ENCODE data around the gene CCDC92.

DNA sequence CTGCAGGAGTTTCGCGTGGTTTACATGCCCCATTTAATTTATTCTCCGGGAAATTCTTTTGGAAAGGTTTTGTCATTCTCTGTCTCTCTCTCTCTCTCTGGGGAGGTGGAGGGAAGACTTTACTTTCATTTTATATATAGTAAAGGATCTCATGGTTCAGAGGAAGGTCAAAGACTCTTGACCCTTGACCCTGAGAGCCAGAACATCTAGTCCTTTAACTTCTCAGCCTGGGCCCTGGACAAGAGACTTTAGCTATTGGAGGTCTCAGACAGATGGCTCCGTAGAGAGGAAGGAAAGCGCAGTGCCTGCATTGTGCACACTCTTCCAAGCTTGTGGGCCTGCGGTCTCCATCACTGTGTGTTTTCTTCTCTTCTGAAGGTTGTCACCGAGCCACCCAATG is 43.7 kb downstream of the CCDC92 start:
- TF ChIP-seq EZH2 (IDR thresholded peaks at IDR 0.05) (no peak), POLR2AphosphoS5 (IDR thresholded peaks at IDR 0.05; ENCODE audit: borderline replicate concordance, low read depth, low read length) (no peak)

Measured in SK-N-MC (cell line).